OCI-LY7 (cell line): ENCODE results near the gene DOK7.

Experiments
- CTCF ChIP-seq: fragments of 200-600 bp; sonication (generic); conservative IDR thresholded peaks from 2 replicates; pipeline ENCODE4 v1.5.1; 2014; ENCODE audit warnings: mild to moderate bottlenecking, antibody characterized with exemption, low read length, moderate library complexity, mixed read lengths
- EZH2phosphoT487 ChIP-seq: fragments of 200-600 bp; sonication (generic); IDR thresholded peaks from 2 replicates; pipeline ENCODE4 v1.6.1; 2018; ENCODE audit warnings: low read depth, borderline replicate concordance, mild to moderate bottlenecking, mixed run types, antibody characterized with exemption, low read length, moderate library complexity, mixed read lengths

GRCh38 chr4:3460926-3461325 lies 2.2 kb upstream of the DOK7 start:
- TF ChIP-seq CTCF: no peak
- TF ChIP-seq EZH2phosphoT487: no peak
